WTC11 (cell line): ENCODE data around the gene LMCD1.

Source experiments
- FOXK1 ChIP-seq: sonication (generic); formaldehyde crosslinking; IDR thresholded peaks from 2 replicates; pipeline ENCODE4 v1.8.0; 2022; ENCODE audit warnings: mild to moderate bottlenecking, moderate library complexity, missing genetic modification reagents
- IRF2 ChIP-seq: sonication (generic); formaldehyde crosslinking; IDR thresholded peaks from 2 replicates; pipeline ENCODE4 v1.8.0; 2022; ENCODE audit warnings: low read depth, missing genetic modification reagents, borderline replicate concordance
- JUN ChIP-seq: sonication (generic); formaldehyde crosslinking; IDR thresholded peaks from 2 replicates; pipeline ENCODE4 v1.8.0; 2023; ENCODE audit warnings: mild to moderate bottlenecking, missing genetic modification reagents
- KAT7 ChIP-seq: sonication (generic); formaldehyde crosslinking; IDR thresholded peaks from 2 replicates; pipeline ENCODE4 v1.8.1; 2023; ENCODE audit warnings: missing genetic modification reagents, mild to moderate bottlenecking, borderline replicate concordance
- NR1H2 ChIP-seq: sonication (generic); formaldehyde crosslinking; IDR thresholded peaks from 2 replicates; pipeline ENCODE4 v1.9.0; 2021; ENCODE audit warnings: mild to moderate bottlenecking, moderate library complexity, missing genetic modification reagents
- TEAD1 ChIP-seq: sonication (generic); formaldehyde crosslinking; IDR thresholded peaks from 2 replicates; pipeline ENCODE4 v1.8.0; 2022; ENCODE audit warnings: mild to moderate bottlenecking, missing genetic modification reagents
- ZNF263 ChIP-seq: sonication (generic); formaldehyde crosslinking; IDR thresholded peaks from 2 replicates; pipeline ENCODE4 v1.8.1; 2022; ENCODE audit warnings: low read depth, mild to moderate bottlenecking, moderate library complexity, missing genetic modification reagents
- ZNF317 ChIP-seq: sonication (generic); formaldehyde crosslinking; IDR thresholded peaks from 2 replicates; pipeline ENCODE4 v1.8.1; 2023; ENCODE audit warnings: low read depth, mild to moderate bottlenecking, moderate library complexity, missing genetic modification reagents, borderline replicate concordance
- TF ChIP-seq, protein P1 (sequence below): sonication (generic); formaldehyde crosslinking; IDR thresholded peaks from 2 replicates; pipeline ENCODE4 v1.8.0; 2022; ENCODE audit warnings: mild to moderate bottlenecking, missing genetic modification reagents
- TF ChIP-seq, protein P2 (sequence below): fragments of 200-600 bp; IDR thresholded peaks from 2 replicates; pipeline ENCODE4 v1.8.0; 2022; ENCODE audit warnings: antibody characterized with exemption
- TF ChIP-seq, protein P3 (sequence below): sonication (generic); formaldehyde crosslinking; IDR thresholded peaks from 2 replicates; pipeline ENCODE4 v1.8.1; 2022; ENCODE audit warnings: low read depth, missing genetic modification reagents, borderline replicate concordance
- TF ChIP-seq, protein P4 (sequence below): sonication (generic); formaldehyde crosslinking; IDR thresholded peaks from 2 replicates; pipeline ENCODE4 v1.8.1; 2022; ENCODE audit warnings: missing genetic modification reagents, borderline replicate concordance

DNA sequence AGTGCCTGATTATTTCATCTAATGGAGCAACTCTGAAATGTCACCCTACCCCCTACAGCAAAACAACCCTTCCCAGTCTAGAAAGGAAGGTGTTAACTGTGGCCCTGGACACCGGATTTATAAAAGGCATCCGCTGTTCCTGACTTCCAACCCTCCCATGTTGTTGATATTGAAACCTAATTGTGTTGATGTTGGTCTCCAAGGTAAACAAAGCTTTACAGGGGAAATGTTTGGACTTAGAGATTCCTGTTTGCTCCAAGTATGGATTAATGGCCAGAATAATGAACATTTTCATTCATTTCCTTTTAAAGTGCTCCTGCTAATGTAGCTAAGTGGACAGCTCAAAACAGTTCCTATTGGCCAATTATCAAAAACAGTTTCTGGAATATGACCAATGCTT lies 19.4 kb upstream of the LMCD1 start:
- no peak for TF ChIP-seq ZNF317
- TF ChIP-seq, protein P1, sequence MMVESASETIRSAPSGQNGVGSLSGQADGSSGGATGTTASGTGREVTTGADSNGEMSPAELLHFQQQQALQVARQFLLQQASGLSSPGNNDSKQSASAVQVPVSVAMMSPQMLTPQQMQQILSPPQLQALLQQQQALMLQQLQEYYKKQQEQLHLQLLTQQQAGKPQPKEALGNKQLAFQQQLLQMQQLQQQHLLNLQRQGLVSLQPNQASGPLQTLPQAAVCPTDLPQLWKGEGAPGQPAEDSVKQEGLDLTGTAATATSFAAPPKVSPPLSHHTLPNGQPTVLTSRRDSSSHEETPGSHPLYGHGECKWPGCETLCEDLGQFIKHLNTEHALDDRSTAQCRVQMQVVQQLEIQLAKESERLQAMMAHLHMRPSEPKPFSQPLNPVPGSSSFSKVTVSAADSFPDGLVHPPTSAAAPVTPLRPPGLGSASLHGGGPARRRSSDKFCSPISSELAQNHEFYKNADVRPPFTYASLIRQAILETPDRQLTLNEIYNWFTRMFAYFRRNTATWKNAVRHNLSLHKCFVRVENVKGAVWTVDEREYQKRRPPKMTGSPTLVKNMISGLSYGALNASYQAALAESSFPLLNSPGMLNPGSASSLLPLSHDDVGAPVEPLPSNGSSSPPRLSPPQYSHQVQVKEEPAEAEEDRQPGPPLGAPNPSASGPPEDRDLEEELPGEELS, result no peak
- no peak for TF ChIP-seq JUN
- TF ChIP-seq, protein P2, sequence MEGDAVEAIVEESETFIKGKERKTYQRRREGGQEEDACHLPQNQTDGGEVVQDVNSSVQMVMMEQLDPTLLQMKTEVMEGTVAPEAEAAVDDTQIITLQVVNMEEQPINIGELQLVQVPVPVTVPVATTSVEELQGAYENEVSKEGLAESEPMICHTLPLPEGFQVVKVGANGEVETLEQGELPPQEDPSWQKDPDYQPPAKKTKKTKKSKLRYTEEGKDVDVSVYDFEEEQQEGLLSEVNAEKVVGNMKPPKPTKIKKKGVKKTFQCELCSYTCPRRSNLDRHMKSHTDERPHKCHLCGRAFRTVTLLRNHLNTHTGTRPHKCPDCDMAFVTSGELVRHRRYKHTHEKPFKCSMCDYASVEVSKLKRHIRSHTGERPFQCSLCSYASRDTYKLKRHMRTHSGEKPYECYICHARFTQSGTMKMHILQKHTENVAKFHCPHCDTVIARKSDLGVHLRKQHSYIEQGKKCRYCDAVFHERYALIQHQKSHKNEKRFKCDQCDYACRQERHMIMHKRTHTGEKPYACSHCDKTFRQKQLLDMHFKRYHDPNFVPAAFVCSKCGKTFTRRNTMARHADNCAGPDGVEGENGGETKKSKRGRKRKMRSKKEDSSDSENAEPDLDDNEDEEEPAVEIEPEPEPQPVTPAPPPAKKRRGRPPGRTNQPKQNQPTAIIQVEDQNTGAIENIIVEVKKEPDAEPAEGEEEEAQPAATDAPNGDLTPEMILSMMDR, result no peak
- TF ChIP-seq, protein P3, sequence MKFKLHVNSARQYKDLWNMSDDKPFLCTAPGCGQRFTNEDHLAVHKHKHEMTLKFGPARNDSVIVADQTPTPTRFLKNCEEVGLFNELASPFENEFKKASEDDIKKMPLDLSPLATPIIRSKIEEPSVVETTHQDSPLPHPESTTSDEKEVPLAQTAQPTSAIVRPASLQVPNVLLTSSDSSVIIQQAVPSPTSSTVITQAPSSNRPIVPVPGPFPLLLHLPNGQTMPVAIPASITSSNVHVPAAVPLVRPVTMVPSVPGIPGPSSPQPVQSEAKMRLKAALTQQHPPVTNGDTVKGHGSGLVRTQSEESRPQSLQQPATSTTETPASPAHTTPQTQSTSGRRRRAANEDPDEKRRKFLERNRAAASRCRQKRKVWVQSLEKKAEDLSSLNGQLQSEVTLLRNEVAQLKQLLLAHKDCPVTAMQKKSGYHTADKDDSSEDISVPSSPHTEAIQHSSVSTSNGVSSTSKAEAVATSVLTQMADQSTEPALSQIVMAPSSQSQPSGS (CRISPR knock-in tag), result no peak
- no peak for TF ChIP-seq TEAD1 (CRISPR knock-in tag)
- TF ChIP-seq, protein P4, sequence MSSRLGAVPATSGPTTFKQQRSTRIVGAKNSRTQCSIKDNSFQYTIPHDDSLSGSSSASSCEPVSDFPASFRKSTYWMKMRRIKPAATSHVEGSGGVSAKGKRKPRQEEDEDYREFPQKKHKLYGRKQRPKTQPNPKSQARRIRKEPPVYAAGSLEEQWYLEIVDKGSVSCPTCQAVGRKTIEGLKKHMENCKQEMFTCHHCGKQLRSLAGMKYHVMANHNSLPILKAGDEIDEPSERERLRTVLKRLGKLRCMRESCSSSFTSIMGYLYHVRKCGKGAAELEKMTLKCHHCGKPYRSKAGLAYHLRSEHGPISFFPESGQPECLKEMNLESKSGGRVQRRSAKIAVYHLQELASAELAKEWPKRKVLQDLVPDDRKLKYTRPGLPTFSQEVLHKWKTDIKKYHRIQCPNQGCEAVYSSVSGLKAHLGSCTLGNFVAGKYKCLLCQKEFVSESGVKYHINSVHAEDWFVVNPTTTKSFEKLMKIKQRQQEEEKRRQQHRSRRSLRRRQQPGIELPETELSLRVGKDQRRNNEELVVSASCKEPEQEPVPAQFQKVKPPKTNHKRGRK, result no peak
- TF ChIP-seq KAT7, result no peak
- TF ChIP-seq ZNF263, result no peak
- TF ChIP-seq FOXK1 (CRISPR knock-in tag), result no peak
- no peak for TF ChIP-seq IRF2 (CRISPR knock-in tag)
- no peak for TF ChIP-seq NR1H2
